Measurements from ENCODE around the gene PLA2G4A.

Gene PLA2G4A

GRCh38 chr1:187032316-187032981, 203.7 kb downstream of the PLA2G4A start:
- Histone ChIP-seq H3K9me3 (ENCODE audit: control insufficient read depth, insufficient read depth, low read length) (no peaks in the 10 kb centered on the region; the same call in 1 of the 2 replicates), H3K36me3 (ENCODE audit: control insufficient read depth, insufficient read depth, low read length) (no peaks in the 10 kb centered on the region), H3K4me1 (ENCODE audit: control insufficient read depth, insufficient read depth, low read length) (peaks cover 5% of the 10 kb centered on the region; the same call in 1 of the 2 replicates), H3K4me3 (ENCODE audit: low read depth, low read length) (no peak overlapping the region), H3K27me3 (ENCODE audit: control insufficient read depth, insufficient read depth, low read length) (no peaks in the 10 kb centered on the region), H3K27ac (ENCODE audit: low read depth, low read length) (no peak overlapping the region), H3K9ac (ENCODE audit: low read depth, low read length) (no peak overlapping the region)

GRCh38 chr1:187032982-187033692, 204.4 kb downstream of the PLA2G4A start:
- Histone ChIP-seq H3K9me3 (ENCODE audit: control insufficient read depth, insufficient read depth, low read length) (peaks cover 3% of the 10 kb centered on the region; the same call in 1 of the 2 replicates), H3K9ac (ENCODE audit: low read depth, low read length) (no peak overlapping the region), H3K4me3 (ENCODE audit: low read depth, low read length) (no peak overlapping the region), H3K36me3 (ENCODE audit: control insufficient read depth, insufficient read depth, low read length) (no peaks in the 10 kb centered on the region), H3K27me3 (ENCODE audit: control insufficient read depth, insufficient read depth, low read length) (no peaks in the 10 kb centered on the region), H3K4me1 (ENCODE audit: control insufficient read depth, insufficient read depth, low read length) (peaks cover 5% of the 10 kb centered on the region; the same call in 1 of the 2 replicates), H3K27ac (ENCODE audit: low read depth, low read length) (no peak overlapping the region)

GRCh38 chr1:187033693-187034390, 205.1 kb downstream of the PLA2G4A start:
- H3K4me1 ChIP-seq (ENCODE audit: control insufficient read depth, insufficient read depth, low read length), result peaks cover 5% of the 10 kb centered on the region; the same call in 1 of the 2 replicates
- H3K9me3 ChIP-seq (ENCODE audit: control insufficient read depth, insufficient read depth, low read length), result 0 out of 2 replicates have a peak, but pooled peaks cover 6% of the 10 kb centered on the region
- H3K36me3 ChIP-seq (ENCODE audit: control insufficient read depth, insufficient read depth, low read length), result no peaks in the 10 kb centered on the region
- no peak overlapping the region for H3K27ac ChIP-seq (ENCODE audit: low read depth, low read length)
- H3K27me3 ChIP-seq (ENCODE audit: control insufficient read depth, insufficient read depth, low read length), result no peaks in the 10 kb centered on the region
- H3K9ac ChIP-seq (ENCODE audit: low read depth, low read length), result no peak overlapping the region
- H3K4me3 ChIP-seq (ENCODE audit: low read depth, low read length), result no peak overlapping the region

GRCh38 chr1:187034501-187034900, 205.8 kb downstream of the PLA2G4A start:
- H3K27me3 ChIP-seq (ENCODE audit: control insufficient read depth, insufficient read depth, low read length), result no peaks in the 10 kb centered on the region
- H3K9ac ChIP-seq (ENCODE audit: low read depth, low read length), result no peak overlapping the region
- H3K36me3 ChIP-seq (ENCODE audit: control insufficient read depth, insufficient read depth, low read length), result no peaks in the 10 kb centered on the region
- 0 out of 2 replicates have a peak, but pooled peaks cover 6% of the 10 kb centered on the region for H3K9me3 ChIP-seq (ENCODE audit: control insufficient read depth, insufficient read depth, low read length)
- no peak overlapping the region for H3K4me3 ChIP-seq (ENCODE audit: low read depth, low read length)
- H3K4me1 ChIP-seq (ENCODE audit: control insufficient read depth, insufficient read depth, low read length), result peaks cover 5% of the 10 kb centered on the region; the same call in 1 of the 2 replicates
- no peak overlapping the region for H3K27ac ChIP-seq (ENCODE audit: low read depth, low read length)

- no peaks in the 10 kb centered on the region for H3K4me1 ChIP-seq (ENCODE audit: control insufficient read depth, insufficient read depth, low read length)
- H3K4me3 ChIP-seq (ENCODE audit: low read depth, low read length), result no peak overlapping the region
- H3K27me3 ChIP-seq (ENCODE audit: control insufficient read depth, insufficient read depth, low read length), result no peaks in the 10 kb centered on the region
- H3K9ac ChIP-seq (ENCODE audit: low read depth, low read length), result no peak overlapping the region
- no peak overlapping the region for H3K27ac ChIP-seq (ENCODE audit: low read depth, low read length)
- H3K9me3 ChIP-seq (ENCODE audit: control insufficient read depth, insufficient read depth, low read length), result 0 out of 2 replicates have a peak, but pooled peaks cover 6% of the 10 kb centered on the region
- H3K36me3 ChIP-seq (ENCODE audit: control insufficient read depth, insufficient read depth, low read length), result no peaks in the 10 kb centered on the region
Observed at GRCh38 chr1:187037973-187038553, 209.3 kb downstream of the PLA2G4A start.
